Uterus (tissue), 2 donors: ENCODE data around the gene ESPN.

Source experiments
- POLR2A ChIP-seq, 2 donors: fragments of 450-650 bp; IDR thresholded peaks; one replicate each; pipeline ENCODE4 v1.6.1; 2016; ENCODE audit warnings: antibody characterized with exemption in 2 of 2, mild to moderate bottlenecking in 1 of 2, moderate library complexity in 1 of 2
- TF ChIP-seq, protein P1 (sequence below), 4 experiments: fragments of 200-600 bp in 2 of 4; fragments of 450-650 bp in 2 of 4; sonication (generic) in 2 of 4; IDR thresholded peaks; one replicate each; pipeline ENCODE4 v1.5.1; 2016 to 2019; ENCODE audit warnings: antibody characterized with exemption in 4 of 4, mild to moderate bottlenecking in 2 of 4, moderate library complexity in 1 of 4

DNA sequence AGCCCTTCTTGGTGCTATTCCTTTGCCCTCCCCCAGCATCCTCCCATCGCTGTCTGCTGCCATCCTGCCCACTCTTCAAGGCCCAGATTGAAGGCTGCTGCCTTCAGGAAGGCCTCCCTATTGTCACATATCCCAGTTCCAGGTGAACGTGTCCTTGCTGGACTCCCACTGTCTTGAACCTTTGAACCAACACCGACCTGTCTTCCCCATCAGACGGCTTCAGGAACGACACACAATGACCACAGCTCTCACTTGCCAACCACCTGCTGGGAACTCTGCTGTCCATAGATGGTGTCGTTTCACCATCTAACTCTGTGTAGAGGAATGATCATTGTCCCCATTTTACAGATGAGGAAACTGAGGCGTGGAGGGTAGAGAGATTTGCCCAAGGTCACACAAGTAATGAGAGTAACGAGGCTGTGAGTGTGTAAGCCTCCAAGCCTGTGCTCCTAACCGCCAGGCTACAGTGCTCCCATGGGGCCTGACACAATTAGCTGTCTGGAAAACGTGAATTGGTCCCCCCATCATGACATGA is 76.8 kb downstream of the ESPN start:
- TF ChIP-seq POLR2A (IDR thresholded peaks at IDR 0.05): no peak
- TF ChIP-seq, protein P1, sequence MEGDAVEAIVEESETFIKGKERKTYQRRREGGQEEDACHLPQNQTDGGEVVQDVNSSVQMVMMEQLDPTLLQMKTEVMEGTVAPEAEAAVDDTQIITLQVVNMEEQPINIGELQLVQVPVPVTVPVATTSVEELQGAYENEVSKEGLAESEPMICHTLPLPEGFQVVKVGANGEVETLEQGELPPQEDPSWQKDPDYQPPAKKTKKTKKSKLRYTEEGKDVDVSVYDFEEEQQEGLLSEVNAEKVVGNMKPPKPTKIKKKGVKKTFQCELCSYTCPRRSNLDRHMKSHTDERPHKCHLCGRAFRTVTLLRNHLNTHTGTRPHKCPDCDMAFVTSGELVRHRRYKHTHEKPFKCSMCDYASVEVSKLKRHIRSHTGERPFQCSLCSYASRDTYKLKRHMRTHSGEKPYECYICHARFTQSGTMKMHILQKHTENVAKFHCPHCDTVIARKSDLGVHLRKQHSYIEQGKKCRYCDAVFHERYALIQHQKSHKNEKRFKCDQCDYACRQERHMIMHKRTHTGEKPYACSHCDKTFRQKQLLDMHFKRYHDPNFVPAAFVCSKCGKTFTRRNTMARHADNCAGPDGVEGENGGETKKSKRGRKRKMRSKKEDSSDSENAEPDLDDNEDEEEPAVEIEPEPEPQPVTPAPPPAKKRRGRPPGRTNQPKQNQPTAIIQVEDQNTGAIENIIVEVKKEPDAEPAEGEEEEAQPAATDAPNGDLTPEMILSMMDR (IDR thresholded peaks at IDR 0.05): no peak
